ENCODE measurements around the gene ELMOD3. TPM values are rescaled to one million over a fixed set of nuclear protein-coding genes. Genes with fewer than 3 reads are reported as not detected.
"Not testable (repeated sequence)": the region's sequence is repeated elsewhere in the genome, so short reads cannot be mapped to it uniquely, and the experiment has no call there.

The ELMOD3 gene
- total and polyA plus RNA-seq, 2 of the 8 experiments (the other 6 are each of a cell fraction or from before 2014, with no cell fraction given): 8.5 to 10.2 TPM

DNA sequence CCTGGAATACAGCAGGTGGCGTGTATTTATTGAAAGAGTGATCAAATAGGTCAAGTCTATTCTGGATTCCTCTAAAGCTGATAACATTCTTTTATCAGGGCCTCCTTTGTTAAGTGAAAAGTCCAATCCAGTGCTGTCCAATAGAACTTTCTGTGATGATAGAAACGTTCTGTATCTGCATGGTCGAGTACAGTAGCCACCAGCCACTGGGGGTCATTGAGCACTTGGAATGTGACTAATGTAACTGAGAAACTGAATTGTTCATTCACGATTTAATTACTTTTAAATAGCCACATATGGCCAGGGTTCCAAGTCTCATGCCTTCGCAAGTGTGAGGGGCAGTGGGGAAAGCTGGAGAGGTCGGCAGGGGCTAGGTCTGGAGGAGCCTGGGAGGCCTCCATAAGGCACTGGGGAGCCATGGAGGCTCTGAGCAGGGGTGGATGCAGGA is 84.5 kb downstream of the ELMOD3 start (continued):
- no peak for TF ChIP-seq POU5F1 (IDR thresholded peaks at IDR 0.05; ENCODE audit: low read depth, low read length)
- TF ChIP-seq TCF12 (IDR thresholded peaks at IDR 0.05; ENCODE audit: low read depth, low read length): no peak
- TF ChIP-seq, protein P1, sequence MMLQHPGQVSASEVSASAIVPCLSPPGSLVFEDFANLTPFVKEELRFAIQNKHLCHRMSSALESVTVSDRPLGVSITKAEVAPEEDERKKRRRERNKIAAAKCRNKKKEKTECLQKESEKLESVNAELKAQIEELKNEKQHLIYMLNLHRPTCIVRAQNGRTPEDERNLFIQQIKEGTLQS (IDR thresholded peaks at IDR 0.05; ENCODE audit: insufficient read depth, low read depth, low read length): no peak

GRCh38 chr2:85439569-85439968 is 85.0 kb downstream of the ELMOD3 start:
- H3K79me2 ChIP-seq (ENCODE audit: control insufficient read depth in 1 of 2, insufficient read depth in 2 of 2, low read length in 2 of 2); H3K56ac ChIP-seq (replicated peaks; ENCODE audit: insufficient read length, low read depth, low read length); H3K9ac ChIP-seq (replicated peaks in 1 of 4; ENCODE audit: extremely low read depth in 1 of 4, low read depth in 3 of 4, low read length in 3 of 4); H3K4me2 ChIP-seq (ENCODE audit: insufficient read depth in 1 of 2, low read depth in 2 of 2, low read length in 2 of 2); H2BK120ac ChIP-seq (replicated peaks; ENCODE audit: low read depth, low read length); H2BK20ac ChIP-seq (ENCODE audit: low read length); H3K23ac ChIP-seq (ENCODE audit: insufficient read length); H3K4ac ChIP-seq (replicated peaks; ENCODE audit: insufficient read length, low read depth, low read length); H2BK5ac ChIP-seq (ENCODE audit: low read depth, low read length); H3K36me3 ChIP-seq (ENCODE audit: control insufficient read depth in 2 of 4, insufficient read depth in 4 of 4, low read length in 3 of 4); H4K91ac ChIP-seq (replicated peaks; ENCODE audit: insufficient read length, low read length); H2AFZ ChIP-seq (ENCODE audit: low read length); H3K4me3 ChIP-seq (ENCODE audit: extremely low read depth in 1 of 4, insufficient read depth in 2 of 4, low read depth in 3 of 4, low read length in 4 of 4); H4K8ac ChIP-seq (ENCODE audit: extremely low read depth, insufficient read depth, low read length); H3K27ac ChIP-seq (ENCODE audit: low read depth, low read length); H4K20me1 ChIP-seq (replicated peaks in 1 of 2; ENCODE audit: control insufficient read depth in 1 of 2, insufficient read depth in 2 of 2, low read length in 2 of 2); DNase-seq (ENCODE audit: low read depth in 1 of 2, low spot score in 2 of 2); H2BK15ac ChIP-seq (ENCODE audit: low read length); H2AK5ac ChIP-seq (ENCODE audit: low read depth, low read length); H3K9me3 ChIP-seq (ENCODE audit: insufficient read depth in 2 of 2, low read depth in 1 of 2, low read length in 1 of 2); FAIRE-seq; H3K79me1 ChIP-seq (ENCODE audit: low read depth, low read length); H2BK12ac ChIP-seq (ENCODE audit: low read depth, low read length); H4K5ac ChIP-seq (ENCODE audit: insufficient read length, low read depth, low read length); H3K23me2 ChIP-seq (ENCODE audit: low read depth, low read length); H3K18ac ChIP-seq (ENCODE audit: extremely low read depth, low read length); H3K14ac ChIP-seq (ENCODE audit: insufficient read length): not testable (repeated sequence)
- POLR2A ChIA-PET (ENCODE audit: partially characterized antibody): interaction anchor here (1.1 to 55.3 kb wide), 4 partner anchors 13 to 107 kb away, joined by 3 to 1889 read pairs (median 4); partner anchors contain the start of genes GGCX and MAT2A
- H3K4me1 ChIP-seq (replicated peaks in 1 of 4; ENCODE audit: control insufficient read depth in 3 of 4, insufficient read depth in 4 of 4, low read length in 3 of 4): peaks cover 7 to 26% (median 20%) of the 10 kb centered on the region in 4 experiments
- CTCF ChIA-PET (ENCODE audit: partially characterized antibody): interaction anchor here (0.9 to 4.4 kb wide), 2 partner anchors 10 to 19 kb away, joined by 3 to 19 read pairs; partner anchors contain the start of gene SH2D6
- peaks cover 0 to 14% (median 5%) of the 10 kb centered on the region in 4 experiments; a peak in 4 of 7 replicates for H3K27me3 ChIP-seq (replicated peaks in 1 of 4; ENCODE audit: control insufficient read depth in 3 of 4, extremely low read depth in 1 of 4, insufficient read depth in 3 of 4, low read length in 3 of 4)
- WGBS, 2 experiments (ENCODE audit: extremely low coverage in 1 of 2, insufficient coverage in 1 of 2, insufficient read length in 1 of 2, insufficient replicate concordance in 2 of 2, low coverage in 1 of 2, low lambda C conversion rate in 2 of 2, missing lambda C conversion rate in 1 of 2): 94% methylated on average over 9 of the region's 9 CpGs; no CpG with 5 or more reads in 1 of the 2 experiments

All from H1 (cell line).